Measurements from ENCODE around the gene GABARAPL2.

GABARAPL2 gene

GRCh38 chr16:75559564-75560372 is 6.4 kb upstream of the GABARAPL2 start:
- Histone ChIP-seq H3K9me3 (ENCODE audit: low read length) (no peaks in the 10 kb centered on the region), H3K27me3 (ENCODE audit: insufficient read depth, low read length) (no peaks in the 10 kb centered on the region), H2AFZ (ENCODE audit: low read depth, low read length) (peak overlapping the region; percentile 22), H3K4me3 (ENCODE audit: low read length) (no peak overlapping the region), H3K4me1 (ENCODE audit: insufficient read depth, low read length) (peaks cover 19% of the 10 kb centered on the region), H3K36me3 (ENCODE audit: insufficient read depth, low read length) (no peaks in the 10 kb centered on the region)

- peaks cover 18% of the 10 kb centered on the region for H3K4me1 ChIP-seq (ENCODE audit: insufficient read depth, low read length)
These were observed 539 bp upstream of the GABARAPL2 start for GRCh38 chr16:75565640-75566039.

GRCh38 chr16:75566758-75567255 is 628 bp downstream of the GABARAPL2 start:
- Histone ChIP-seq H3K36me3 (ENCODE audit: insufficient read depth, low read length) (peaks cover 42% of the 10 kb centered on the region), H3K4me3 (ENCODE audit: low read length) (peak overlapping the region; percentile 94), H3K4me1 (ENCODE audit: insufficient read depth, low read length) (peaks cover 18% of the 10 kb centered on the region), H3K9me3 (ENCODE audit: low read length) (no peaks in the 10 kb centered on the region), H2AFZ (ENCODE audit: low read depth, low read length) (peak overlapping the region; percentile 73), H3K27me3 (ENCODE audit: insufficient read depth, low read length) (no peaks in the 10 kb centered on the region)

More at GRCh38 chr16:75565640-75566039, 539 bp upstream of the GABARAPL2 start:
- Histone ChIP-seq H3K4me3 (ENCODE audit: low read length) (peak overlapping the region; percentile 94), H3K9me3 (ENCODE audit: low read length) (no peaks in the 10 kb centered on the region), H3K27me3 (ENCODE audit: insufficient read depth, low read length) (no peaks in the 10 kb centered on the region), H2AFZ (ENCODE audit: low read depth, low read length) (peak overlapping the region; percentile 73), H3K36me3 (ENCODE audit: insufficient read depth, low read length) (peaks cover 33% of the 10 kb centered on the region)

- Histone ChIP-seq H3K4me1 (ENCODE audit: insufficient read depth, low read length) (peaks cover 18% of the 10 kb centered on the region), H3K9me3 (ENCODE audit: low read length) (no peaks in the 10 kb centered on the region), H3K4me3 (ENCODE audit: low read length) (peak overlapping the region; percentile 94), H2AFZ (ENCODE audit: low read depth, low read length) (no peak overlapping the region), H3K36me3 (ENCODE audit: insufficient read depth, low read length) (peaks cover 53% of the 10 kb centered on the region), H3K27me3 (ENCODE audit: insufficient read depth, low read length) (no peaks in the 10 kb centered on the region)
These were observed 1.7 kb downstream of the GABARAPL2 start for GRCh38 chr16:75567911-75568310.

- H3K27me3 ChIP-seq (ENCODE audit: insufficient read depth, low read length) = no peaks in the 10 kb centered on the region
- no peak overlapping the region for H2AFZ ChIP-seq (ENCODE audit: low read depth, low read length)
- H3K9me3 ChIP-seq (ENCODE audit: low read length) = no peaks in the 10 kb centered on the region
- H3K4me3 ChIP-seq (ENCODE audit: low read length) = no peak overlapping the region
- H3K4me1 ChIP-seq (ENCODE audit: insufficient read depth, low read length) = peaks cover 15% of the 10 kb centered on the region
- peaks cover 72% of the 10 kb centered on the region for H3K36me3 ChIP-seq (ENCODE audit: insufficient read depth, low read length)
These were observed 4.4 kb downstream of the GABARAPL2 start for GRCh38 chr16:75570396-75571065.

- H3K36me3 ChIP-seq (ENCODE audit: insufficient read depth, low read length) = peaks cover 88% of the 10 kb centered on the region
- H3K27me3 ChIP-seq (ENCODE audit: insufficient read depth, low read length) = no peaks in the 10 kb centered on the region
- no peak overlapping the region for H2AFZ ChIP-seq (ENCODE audit: low read depth, low read length)
- H3K4me3 ChIP-seq (ENCODE audit: low read length) = no peak overlapping the region
- H3K9me3 ChIP-seq (ENCODE audit: low read length) = no peaks in the 10 kb centered on the region
- H3K4me1 ChIP-seq (ENCODE audit: insufficient read depth, low read length) = no peaks in the 10 kb centered on the region
These were observed 6.8 kb downstream of the GABARAPL2 start for GRCh38 chr16:75572864-75573542.

GRCh38 chr16:75573955-75574354 is 7.8 kb downstream of the GABARAPL2 start:
- H3K36me3 ChIP-seq (ENCODE audit: insufficient read depth, low read length) = peaks cover 87% of the 10 kb centered on the region
- no peaks in the 10 kb centered on the region for H3K9me3 ChIP-seq (ENCODE audit: low read length)
- H2AFZ ChIP-seq (ENCODE audit: low read depth, low read length) = no peak overlapping the region
- no peaks in the 10 kb centered on the region for H3K27me3 ChIP-seq (ENCODE audit: insufficient read depth, low read length)
- H3K4me1 ChIP-seq (ENCODE audit: insufficient read depth, low read length) = peaks cover 5% of the 10 kb centered on the region
- no peak overlapping the region for H3K4me3 ChIP-seq (ENCODE audit: low read length)

GRCh38 chr16:75575958-75576357 is 9.8 kb downstream of the GABARAPL2 start:
- Histone ChIP-seq H3K9me3 (ENCODE audit: low read length) (no peaks in the 10 kb centered on the region), H3K36me3 (ENCODE audit: insufficient read depth, low read length) (peaks cover 81% of the 10 kb centered on the region), H3K4me3 (ENCODE audit: low read length) (no peak overlapping the region), H3K27me3 (ENCODE audit: insufficient read depth, low read length) (no peaks in the 10 kb centered on the region), H3K4me1 (ENCODE audit: insufficient read depth, low read length) (peaks cover 14% of the 10 kb centered on the region), H2AFZ (ENCODE audit: low read depth, low read length) (no peak overlapping the region)

GRCh38 chr16:75576384-75576811 is 10.2 kb downstream of the GABARAPL2 start:
- H2AFZ ChIP-seq (ENCODE audit: low read depth, low read length) = no peak overlapping the region
- H3K27me3 ChIP-seq (ENCODE audit: insufficient read depth, low read length) = no peaks in the 10 kb centered on the region
- peaks cover 78% of the 10 kb centered on the region for H3K36me3 ChIP-seq (ENCODE audit: insufficient read depth, low read length)
- H3K9me3 ChIP-seq (ENCODE audit: low read length) = no peaks in the 10 kb centered on the region
- no peak overlapping the region for H3K4me3 ChIP-seq (ENCODE audit: low read length)
- peaks cover 14% of the 10 kb centered on the region for H3K4me1 ChIP-seq (ENCODE audit: insufficient read depth, low read length)

- no peak overlapping the region for H3K4me3 ChIP-seq (ENCODE audit: low read length)
- no peaks in the 10 kb centered on the region for H3K27me3 ChIP-seq (ENCODE audit: insufficient read depth, low read length)
- H3K36me3 ChIP-seq (ENCODE audit: insufficient read depth, low read length) = peaks cover 63% of the 10 kb centered on the region
- no peak overlapping the region for H2AFZ ChIP-seq (ENCODE audit: low read depth, low read length)
- H3K4me1 ChIP-seq (ENCODE audit: insufficient read depth, low read length) = peaks cover 14% of the 10 kb centered on the region
- H3K9me3 ChIP-seq (ENCODE audit: low read length) = no peaks in the 10 kb centered on the region
These were observed 12.0 kb downstream of the GABARAPL2 start for GRCh38 chr16:75578212-75578611.

- H3K27me3 ChIP-seq (ENCODE audit: insufficient read depth, low read length) = no peaks in the 10 kb centered on the region
- H3K4me3 ChIP-seq (ENCODE audit: low read length) = no peak overlapping the region
- H2AFZ ChIP-seq (ENCODE audit: low read depth, low read length) = no peak overlapping the region
- peaks cover 14% of the 10 kb centered on the region for H3K4me1 ChIP-seq (ENCODE audit: insufficient read depth, low read length)
- H3K9me3 ChIP-seq (ENCODE audit: low read length) = no peaks in the 10 kb centered on the region
- peaks cover 58% of the 10 kb centered on the region for H3K36me3 ChIP-seq (ENCODE audit: insufficient read depth, low read length)
These were observed 12.5 kb downstream of the GABARAPL2 start for GRCh38 chr16:75578725-75579124.

- H3K4me1 ChIP-seq (ENCODE audit: insufficient read depth, low read length) = peaks cover 14% of the 10 kb centered on the region
- no peaks in the 10 kb centered on the region for H3K9me3 ChIP-seq (ENCODE audit: low read length)
- no peak overlapping the region for H3K4me3 ChIP-seq (ENCODE audit: low read length)
- peaks cover 52% of the 10 kb centered on the region for H3K36me3 ChIP-seq (ENCODE audit: insufficient read depth, low read length)
- H3K27me3 ChIP-seq (ENCODE audit: insufficient read depth, low read length) = no peaks in the 10 kb centered on the region
- no peak overlapping the region for H2AFZ ChIP-seq (ENCODE audit: low read depth, low read length)
These were observed 13.2 kb downstream of the GABARAPL2 start for GRCh38 chr16:75579281-75579834.
